ENCODE data around the gene GET4.
A peak's percentile ranks its signal among the peaks of the same experiment; 100 is the strongest.
"Not testable (repeated sequence)": the region's sequence is repeated elsewhere in the genome, so short reads cannot be mapped to it uniquely, and the experiment has no call there.

The GET4 gene

DNA sequence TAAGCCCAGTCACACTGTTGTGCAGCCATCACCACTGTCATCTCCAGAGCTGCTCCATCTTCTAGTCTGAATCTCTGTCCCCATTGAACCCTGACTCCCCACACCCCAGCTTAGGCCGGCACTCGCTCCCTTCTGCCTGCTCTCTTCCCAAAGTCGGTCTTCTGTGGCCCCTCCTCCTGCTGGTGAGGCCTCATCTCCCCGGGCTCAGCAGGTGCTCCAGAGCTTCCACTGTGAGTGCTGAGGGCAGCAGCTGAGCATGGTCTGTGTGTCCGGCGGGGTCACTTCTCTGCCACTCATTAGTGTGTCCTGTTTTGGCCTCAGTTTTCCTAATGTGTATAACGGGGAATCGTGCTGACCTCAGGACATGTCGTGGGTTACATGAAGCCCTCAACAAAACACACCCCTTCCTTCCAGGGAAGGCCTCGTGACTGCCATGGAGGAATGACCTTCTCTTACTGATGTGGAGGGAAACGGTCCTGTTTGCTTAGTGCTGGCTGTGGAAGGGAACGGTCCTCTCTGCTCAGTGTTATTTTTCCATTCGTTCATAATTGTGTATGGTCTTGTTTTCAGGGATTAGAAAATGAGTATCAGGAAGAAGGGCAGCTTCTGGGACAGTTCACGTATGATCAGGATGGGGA is 4.3 kb upstream of the GET4 start:
- DNase-seq (ENCODE audit: low spot score): no peak

DNA sequence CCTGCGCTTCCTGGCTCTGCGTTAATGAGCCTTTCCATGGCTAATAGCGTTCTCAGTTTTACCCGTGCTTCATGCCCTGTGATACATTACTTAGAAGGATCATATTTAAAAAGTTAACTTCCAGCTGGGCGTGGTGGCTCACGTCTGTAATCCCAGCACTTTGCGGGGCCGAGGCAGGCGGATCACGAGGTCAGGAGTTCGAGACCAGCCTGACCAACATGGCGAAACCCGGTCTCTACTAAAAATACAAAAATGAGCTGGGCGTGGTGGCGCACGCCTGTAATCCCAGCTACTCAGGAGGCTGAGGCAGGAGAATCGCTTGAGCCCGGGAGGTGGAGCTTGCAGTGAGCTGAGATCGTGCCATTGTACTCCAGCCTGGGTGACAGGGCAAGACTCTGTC is 3.7 kb upstream of the GET4 start:
- DNase-seq (ENCODE audit: low spot score): not testable (repeated sequence)

DNA sequence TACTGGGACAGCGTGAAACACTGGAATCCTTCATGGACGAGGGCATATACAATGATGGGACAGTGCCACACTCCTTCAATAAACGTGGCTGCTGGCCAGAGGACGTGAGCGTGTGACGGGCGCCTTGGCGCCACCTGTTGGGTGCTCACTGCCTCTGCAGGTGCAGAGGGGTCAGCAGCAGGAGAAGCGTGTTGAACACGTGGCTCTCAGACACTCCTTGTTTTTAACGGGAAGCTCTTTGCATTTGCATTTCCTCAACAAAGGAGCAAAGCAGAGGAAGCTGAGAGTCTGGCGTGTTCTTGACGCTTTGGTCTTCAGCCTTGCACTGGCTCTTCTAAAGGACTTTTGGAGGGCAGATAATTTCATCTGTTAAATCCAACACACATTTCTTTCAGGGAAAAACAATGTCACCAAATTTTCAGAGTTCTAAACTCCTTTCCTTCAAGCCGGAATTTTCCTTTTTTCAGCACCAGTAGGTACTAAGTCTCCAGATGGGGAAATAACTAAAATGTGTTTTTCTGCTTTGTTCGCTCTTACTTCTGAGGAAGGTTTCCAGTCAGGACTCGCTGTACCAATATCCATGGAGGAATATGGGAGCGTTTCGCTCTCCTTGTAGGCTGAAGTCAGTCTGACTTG is 2.9 kb upstream of the GET4 start:
- peak; percentile 77 for DNase-seq (ENCODE audit: low spot score)

GRCh38 chr7:874031-874749 is 2.2 kb upstream of the GET4 start:
- DNase-seq (ENCODE audit: low spot score): no peak

- no peak for DNase-seq (ENCODE audit: low spot score)
Observed at GRCh38 chr7:875051-875450, 1.3 kb upstream of the GET4 start.

GRCh38 chr7:875476-876076 is 778 bp upstream of the GET4 start:
- DNase-seq (ENCODE audit: low spot score): no peak

GRCh38 chr7:876972-877311 is 588 bp downstream of the GET4 start:
- no peak for DNase-seq (ENCODE audit: low spot score)

- no peak for DNase-seq (ENCODE audit: low spot score)
Observed at GRCh38 chr7:877312-878232, 1.2 kb downstream of the GET4 start.

DNA sequence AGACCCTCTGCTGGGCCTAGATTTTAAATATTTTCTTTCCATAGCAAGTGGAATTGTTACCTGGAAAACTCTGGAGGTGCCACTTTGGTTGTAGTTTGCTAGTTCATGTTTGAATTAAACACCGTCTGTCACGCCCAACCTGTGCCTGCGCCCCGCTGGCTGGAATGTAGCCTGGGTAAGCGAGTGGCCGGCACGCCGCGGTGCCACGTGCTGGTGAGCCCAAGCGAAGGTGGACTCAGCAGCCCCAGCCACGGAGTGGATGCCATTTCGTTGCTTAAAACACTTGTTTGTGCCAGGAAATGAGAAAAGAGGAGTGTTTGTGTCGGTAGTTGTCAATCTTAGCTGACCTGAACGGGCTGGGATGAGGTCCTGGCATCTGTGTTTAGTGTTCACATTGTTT is 2.7 kb downstream of the GET4 start:
- DNase-seq (ENCODE audit: low spot score): no peak

DNA sequence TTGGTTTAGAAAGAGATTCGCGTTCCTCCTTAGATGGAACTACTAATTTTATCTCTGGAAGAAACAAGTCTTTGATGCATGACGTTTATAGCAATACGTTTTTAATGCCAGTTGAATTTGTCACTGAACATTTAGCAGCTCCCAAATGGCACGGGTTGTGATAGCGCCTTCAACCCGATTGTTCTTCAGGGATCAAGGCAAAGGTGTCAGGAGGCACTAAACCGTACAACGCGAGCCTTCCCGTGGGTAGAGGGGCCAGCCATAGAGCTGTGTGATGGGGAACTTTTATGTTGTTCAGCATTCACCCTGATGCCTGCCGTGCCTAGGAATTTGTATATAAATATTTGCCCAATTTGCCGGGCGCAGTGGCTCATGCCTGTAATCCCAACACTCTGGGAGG is 3.4 kb downstream of the GET4 start:
- DNase-seq (ENCODE audit: low spot score): no peak

- DNase-seq (ENCODE audit: low spot score): no peak
Observed at GRCh38 chr7:880450-880849, 4.1 kb downstream of the GET4 start.

- no peak for DNase-seq (ENCODE audit: low spot score)
Observed at GRCh38 chr7:881441-882234, 5.3 kb downstream of the GET4 start.

GRCh38 chr7:882336-883035 is 6.1 kb downstream of the GET4 start:
- no peak for DNase-seq (ENCODE audit: low spot score)

DNA sequence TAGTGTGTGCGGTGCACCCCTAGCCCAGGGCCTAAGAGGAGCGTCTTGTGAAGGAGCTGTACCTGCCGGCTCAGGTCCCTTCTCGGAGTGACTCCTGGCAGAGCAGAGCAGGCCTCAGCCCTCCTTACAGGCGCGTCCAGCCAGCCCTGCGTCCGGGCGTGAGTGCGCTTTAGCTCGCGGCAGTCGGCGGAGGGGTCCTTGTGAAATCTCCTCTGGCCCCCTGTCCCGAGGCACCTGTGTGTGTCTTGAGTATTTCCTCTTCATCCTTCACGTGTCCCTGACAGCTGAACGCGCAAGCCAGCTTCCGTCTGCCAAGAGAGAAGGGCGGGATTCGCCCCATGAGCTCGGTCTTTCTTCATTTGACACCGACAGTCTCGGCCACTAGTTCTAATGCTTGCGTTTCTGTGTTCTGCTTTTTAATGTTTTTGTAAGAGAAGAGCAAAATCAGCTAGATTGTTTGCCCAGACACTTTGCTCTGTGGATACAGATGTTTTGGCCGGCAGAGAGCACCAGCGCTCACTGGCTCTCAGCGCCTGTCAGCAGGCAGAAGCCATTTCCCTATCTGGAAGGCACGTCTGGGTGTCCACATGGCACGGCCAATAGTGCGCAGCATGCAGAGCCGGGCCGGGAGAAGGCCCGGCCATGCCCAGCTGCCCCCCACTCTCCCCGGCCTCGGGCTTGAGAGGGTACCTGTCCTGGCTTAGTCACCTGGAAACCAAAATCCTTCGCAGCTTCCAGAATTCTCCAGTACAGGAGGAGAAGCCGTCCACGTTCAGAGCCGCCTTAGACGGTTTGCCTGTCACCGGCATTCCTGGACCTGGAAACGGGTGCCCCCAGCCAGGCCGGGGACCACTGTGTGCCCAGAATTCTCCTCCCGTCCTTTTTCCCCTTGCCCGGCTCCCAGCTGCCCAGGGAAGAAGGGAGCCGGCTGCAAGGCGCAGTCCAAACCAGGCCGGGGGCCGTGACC is 7.0 kb downstream of the GET4 start:
- no peak for DNase-seq (ENCODE audit: low spot score)

DNA sequence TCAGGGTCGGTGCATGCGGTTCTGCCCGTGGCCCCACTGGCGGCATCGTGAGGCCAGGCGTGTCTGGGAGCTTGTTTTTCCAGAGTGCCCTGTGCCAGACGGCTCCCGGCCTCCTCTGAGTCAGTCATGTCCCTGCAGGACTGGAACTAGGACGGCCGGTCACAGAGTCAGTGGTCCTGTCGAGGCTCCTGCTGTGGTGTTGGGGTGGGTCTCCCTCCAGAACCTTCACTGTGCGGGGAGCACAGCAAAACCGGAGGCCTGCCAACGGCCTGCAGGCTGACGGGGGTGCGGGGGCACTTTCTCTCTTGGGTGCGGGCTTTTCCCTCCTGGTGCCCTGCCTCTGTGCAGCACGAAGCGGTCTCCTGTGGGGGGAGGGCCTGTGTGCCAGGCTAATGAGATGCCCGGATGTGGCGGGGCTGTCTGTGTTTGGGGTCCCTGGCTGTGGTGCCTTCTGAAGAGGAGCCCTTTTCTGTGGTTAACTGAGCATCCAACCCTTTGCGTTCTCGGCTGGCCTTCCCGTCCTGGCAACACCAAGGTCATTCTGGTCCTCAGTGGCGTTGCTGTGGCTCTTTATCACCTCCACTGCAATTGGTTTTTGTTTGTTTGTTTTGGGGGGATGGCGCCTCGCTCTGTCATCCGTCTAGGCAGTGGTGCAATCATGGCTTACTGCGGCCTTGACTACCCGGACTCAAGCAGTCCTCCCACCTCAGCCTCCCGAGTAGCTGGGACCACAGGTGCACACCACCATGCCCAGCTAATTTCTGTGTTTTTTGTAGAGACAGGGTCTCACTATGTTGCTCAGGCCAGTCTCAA is 8.0 kb downstream of the GET4 start:
- no peak for DNase-seq (ENCODE audit: low spot score)

- DNase-seq (ENCODE audit: low spot score): no peak
Observed at GRCh38 chr7:885261-885892, 9.0 kb downstream of the GET4 start.

DNA sequence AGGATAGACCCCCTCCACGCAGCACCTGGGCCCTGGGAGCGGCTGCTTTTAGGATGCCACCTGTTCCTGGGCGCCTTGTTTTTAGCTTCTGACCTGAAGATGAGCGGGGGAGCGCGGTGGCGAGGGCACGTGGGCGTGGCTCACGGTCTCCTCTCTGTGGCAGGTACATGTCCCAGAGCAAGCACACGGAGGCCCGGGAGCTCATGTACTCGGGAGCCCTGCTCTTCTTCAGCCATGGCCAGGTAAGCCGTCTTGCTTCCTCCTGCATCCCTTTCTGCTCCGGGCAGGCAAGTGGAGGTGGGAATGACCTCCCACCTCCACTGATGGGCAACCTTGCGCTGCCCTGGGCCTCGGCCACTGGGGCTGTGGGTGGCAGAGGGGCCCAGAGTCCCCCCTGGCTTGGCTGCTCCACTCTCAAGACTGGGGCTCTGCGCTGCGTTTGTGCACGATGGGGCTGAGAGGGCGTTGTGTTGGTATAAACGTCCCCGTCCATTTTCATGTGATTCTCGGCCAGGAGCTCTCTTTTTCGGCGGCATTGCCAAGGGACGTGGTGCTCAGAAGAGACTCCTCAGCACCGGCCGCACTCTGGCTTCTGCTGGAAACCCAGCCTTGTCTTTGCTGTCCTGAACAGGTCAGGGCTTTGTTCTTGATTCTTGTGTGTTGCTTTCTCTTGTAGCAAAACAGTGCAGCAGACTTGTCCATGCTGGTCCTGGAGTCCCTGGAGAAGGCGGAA is 9.7 kb downstream of the GET4 start:
- DNase-seq (ENCODE audit: low spot score): no peak

All from CD4-positive, alpha-beta T cell treated with Interleukin-2 at 100 ng/mL for 4 hours (primary cell).